NCI-H1694 (cell line): ENCODE measurements around the gene FAM217B.
A peak's percentile ranks its signal among the peaks of the same experiment; 100 is the strongest.
"Not testable (repeated sequence)": the region's sequence is repeated elsewhere in the genome, so short reads cannot be mapped to it uniquely, and the experiment has no call there.

Experiments
- DNase-seq: peaks from one replicate; lab custom pipeline; 2025; lab: John Stamatoyannopoulos, UW

Gene FAM217B

DNA sequence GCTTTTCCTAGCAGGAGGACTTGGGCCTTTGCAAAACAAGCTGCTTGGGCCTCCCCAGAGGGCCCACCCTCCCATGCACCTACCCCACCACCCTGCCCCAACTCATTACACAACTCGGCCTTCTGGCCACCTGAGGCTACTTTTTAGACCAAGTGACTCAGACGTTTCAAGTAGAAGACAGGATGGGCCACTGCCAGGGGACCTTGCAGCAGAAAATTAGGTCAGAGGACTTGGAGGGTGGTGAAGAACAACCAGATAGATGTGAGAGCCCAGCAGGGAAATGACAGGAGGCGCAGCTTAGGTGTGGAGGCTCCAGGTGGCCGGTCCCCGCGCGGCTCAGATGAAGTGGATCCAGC lies 1.5 kb upstream of the FAM217B start:
- DNase-seq: no peak

GRCh38 chr20:59939052-59939878 lies 924 bp upstream of the FAM217B start:
- no peak for DNase-seq

DNA sequence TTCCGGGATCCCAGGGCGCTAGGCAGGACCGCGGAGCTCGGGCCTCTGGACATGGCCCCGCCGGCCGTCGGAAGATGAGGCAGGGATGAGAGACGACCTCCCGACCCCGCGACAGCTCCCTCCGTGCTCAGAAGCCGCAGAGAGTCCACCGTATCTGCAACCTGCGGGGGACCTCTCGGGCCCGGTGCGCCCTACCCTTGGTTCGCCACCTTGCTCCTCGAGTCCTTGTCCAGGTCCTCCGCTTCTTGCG lies 385 bp upstream of the FAM217B start:
- DNase-seq: no peak

- no peak for DNase-seq
Observed at GRCh38 chr20:59940956-59941294, 736 bp downstream of the FAM217B start.

DNA sequence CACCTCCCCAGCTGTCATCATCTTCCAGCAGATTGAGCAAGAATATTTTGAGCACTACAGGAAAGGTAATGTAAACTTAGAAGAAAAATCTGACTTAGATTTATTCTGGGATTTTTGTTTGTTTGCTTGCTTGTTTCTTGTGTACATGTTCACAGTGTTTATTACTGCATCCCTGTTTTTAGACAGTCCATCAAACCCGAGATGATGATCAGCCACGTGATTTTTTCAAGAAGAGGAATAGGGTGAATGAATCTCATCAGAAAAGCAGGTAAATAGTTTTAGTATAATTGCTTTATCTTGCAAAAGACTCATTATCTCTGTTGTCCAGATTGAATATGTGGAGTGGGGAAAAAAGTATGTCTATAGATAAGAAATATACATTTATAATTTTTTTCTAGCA lies 2.1 kb downstream of the FAM217B start:
- DNase-seq: no peak

- no peak for DNase-seq
Observed at GRCh38 chr20:59944726-59945125, 4.5 kb downstream of the FAM217B start.

- no peak for DNase-seq
Observed at GRCh38 chr20:59945175-59945574, 5.0 kb downstream of the FAM217B start.

DNA sequence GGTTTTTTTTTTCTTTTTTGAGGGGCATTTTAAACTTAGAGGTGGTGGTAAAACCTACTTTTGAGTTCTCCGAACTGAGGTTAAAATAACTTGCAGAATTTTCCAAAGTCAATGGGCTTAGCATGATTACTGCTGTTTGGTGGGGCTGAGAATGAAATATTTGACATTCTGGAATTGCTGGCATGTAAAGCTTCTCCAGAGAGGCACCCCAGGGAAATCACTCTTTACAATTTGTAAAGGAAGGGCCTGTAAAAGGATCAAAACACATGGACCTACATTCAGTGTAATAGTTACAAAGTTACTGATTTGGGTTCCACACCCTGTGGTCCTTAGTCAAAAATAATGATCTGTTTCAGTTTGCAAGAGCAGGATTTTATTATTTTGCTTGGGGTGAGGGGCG lies 5.5 kb downstream of the FAM217B start:
- no peak for DNase-seq

- DNase-seq: no peak
Observed at GRCh38 chr20:59947376-59947775, 7.2 kb downstream of the FAM217B start.

DNA sequence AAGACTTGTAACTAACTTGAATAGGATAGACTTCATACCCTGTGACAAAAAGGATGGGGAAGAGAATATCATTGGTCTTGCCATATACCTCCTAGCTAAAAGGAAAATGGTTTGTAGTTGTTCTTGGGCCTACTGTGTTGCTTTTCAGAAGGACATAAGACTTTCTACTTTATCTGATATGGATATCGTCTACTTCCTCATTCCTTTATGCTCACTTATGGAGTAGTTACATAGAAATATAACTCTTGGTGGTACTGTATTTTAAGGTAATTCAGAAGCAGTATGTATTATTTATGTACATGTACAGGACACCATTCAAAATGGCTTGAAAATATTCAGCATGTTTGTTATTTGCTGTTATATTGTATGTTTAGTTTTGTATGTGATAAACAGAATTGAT lies 8.0 kb downstream of the FAM217B start:
- no peak for DNase-seq

DNA sequence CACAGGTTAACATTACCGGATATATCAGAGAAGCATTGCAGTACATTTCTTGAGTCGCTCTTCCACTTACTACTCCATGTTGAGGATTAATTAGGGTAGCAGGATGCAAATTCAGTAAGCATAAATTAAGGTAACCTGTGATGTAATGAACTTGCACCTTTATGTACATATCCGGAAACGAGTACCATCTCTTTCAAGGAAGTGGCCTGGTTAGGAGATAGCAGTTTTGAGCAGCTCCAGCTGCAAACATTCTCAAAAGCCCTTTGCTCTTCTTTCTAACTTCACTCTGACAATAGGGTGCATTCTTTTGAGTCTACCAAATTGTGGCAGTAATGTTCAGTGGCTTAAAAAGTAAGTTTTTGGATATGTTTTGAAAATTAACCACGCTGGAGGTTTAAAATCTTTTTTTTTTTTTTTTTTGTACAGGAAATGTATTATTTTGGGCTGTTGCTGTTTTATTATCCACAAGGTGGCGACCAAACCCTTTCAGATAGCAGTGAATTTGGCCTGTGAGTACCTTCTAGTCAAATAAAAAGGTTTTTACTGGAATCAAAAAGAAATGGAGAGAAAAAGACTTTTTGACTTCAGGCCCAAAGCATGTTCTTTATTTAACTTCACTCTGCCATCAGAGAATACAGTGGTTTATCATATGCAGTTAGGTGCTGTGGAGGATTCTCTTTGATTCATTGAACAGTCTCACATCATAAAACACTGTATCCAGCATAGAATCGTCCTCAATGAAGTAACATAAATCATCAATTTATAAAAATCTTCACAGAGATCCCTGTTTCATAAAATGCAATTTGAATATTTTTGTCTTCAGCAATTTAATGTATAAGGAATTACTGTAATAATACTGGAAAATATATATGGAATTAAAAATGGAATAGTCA lies 8.9 kb downstream of the FAM217B start:
- peak; percentile 25 for DNase-seq

GRCh38 chr20:59949911-59950310 lies 9.7 kb downstream of the FAM217B start:
- DNase-seq: no peak

- no peak for DNase-seq
Observed at GRCh38 chr20:59954718-59955117, 14.5 kb downstream of the FAM217B start.

GRCh38 chr20:59955131-59955796 lies 15.1 kb downstream of the FAM217B start:
- no peak for DNase-seq

- not testable (repeated sequence) for DNase-seq
Observed at GRCh38 chr20:59957568-59957967, 17.4 kb downstream of the FAM217B start.

DNA sequence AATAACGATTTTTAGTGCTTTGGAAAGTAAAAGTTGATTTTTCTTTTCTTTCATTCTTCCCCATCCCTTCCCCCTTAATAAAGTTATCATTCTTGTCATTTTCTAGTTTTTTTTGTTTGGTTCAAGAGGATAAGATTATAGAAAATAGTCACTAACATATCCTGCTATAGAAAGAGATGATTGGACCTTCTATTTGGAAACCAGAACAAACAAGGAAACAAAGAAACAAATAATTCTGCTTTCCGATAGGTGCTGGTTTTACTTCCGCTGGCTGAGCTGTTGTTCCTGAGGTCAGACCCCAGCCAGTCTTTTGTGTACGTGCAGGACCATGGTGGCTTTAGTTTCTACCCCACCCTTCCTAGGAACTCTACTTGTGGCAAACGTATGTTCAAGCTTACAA lies 17.9 kb downstream of the FAM217B start, which contains the start of gene CDH26:
CDH26 (plus strand) TSS at position 301 of the 400 bp plus-strand sequence. CDS start 304 bp downstream, outside the sequence.
- no peak for DNase-seq

DNA sequence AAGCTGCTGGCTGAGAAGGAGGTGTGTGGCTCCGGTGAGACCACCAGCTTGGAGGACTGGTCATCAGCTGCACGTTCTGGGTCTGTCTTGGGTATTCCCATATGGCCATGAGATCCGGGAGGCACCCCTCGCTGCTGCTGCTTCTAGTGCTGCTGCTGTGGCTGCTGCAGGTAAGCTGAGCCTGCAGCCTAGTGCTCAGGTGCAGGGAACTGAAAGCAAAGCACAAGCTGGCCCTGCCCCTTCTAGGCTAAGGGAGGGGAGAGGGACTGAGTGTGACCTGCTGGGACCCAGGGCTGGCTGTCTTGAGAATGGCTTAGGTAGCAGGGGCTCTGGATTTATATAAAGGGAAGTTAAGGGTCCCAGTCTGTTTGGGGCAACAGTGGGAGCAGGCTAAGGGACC lies 18.4 kb downstream of the FAM217B start:
- no peak for DNase-seq

DNA sequence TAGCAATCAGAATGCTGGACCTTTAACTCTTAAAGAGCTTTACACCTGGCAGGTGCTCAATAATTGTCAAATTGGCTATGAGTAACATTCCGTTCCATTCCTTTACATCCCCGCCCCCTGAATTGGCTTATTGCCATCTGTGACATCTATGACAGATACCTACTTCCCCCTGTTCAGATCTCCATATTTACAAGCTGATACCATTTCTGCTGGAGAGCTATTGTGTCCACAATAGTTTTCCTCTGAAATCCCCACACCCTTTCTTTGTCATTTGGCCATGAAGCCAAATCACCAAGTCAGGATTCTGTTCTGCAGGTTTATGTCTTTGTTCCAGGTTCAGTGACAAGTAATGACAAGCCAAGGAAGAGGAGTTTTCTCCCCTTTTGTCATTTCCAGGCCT lies 21.2 kb downstream of the FAM217B start:
- DNase-seq: no peak

- no peak for DNase-seq
Observed at GRCh38 chr20:59962155-59962554, 22.0 kb downstream of the FAM217B start.

- DNase-seq: no peak
Observed at GRCh38 chr20:59966428-59966827, 26.2 kb downstream of the FAM217B start.

DNA sequence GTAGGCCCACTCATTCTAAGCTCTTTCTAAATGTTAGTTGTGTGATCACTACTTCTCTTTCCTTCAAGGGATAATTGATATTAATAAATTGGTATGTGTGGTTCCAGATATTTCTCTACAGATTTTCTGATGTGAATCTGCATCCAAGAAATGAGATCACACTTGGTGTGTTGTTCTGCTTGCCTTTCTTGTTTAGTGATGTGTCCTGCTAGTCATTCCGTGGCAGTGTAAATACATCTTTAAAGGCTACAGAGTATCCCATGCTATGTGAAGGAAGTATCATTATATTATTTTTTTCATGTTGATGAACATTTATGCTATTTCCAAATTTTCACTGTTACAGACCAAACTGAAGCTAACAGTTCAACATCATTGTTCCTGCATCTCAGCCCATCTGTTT lies 31.2 kb downstream of the FAM217B start:
- DNase-seq: no peak

DNA sequence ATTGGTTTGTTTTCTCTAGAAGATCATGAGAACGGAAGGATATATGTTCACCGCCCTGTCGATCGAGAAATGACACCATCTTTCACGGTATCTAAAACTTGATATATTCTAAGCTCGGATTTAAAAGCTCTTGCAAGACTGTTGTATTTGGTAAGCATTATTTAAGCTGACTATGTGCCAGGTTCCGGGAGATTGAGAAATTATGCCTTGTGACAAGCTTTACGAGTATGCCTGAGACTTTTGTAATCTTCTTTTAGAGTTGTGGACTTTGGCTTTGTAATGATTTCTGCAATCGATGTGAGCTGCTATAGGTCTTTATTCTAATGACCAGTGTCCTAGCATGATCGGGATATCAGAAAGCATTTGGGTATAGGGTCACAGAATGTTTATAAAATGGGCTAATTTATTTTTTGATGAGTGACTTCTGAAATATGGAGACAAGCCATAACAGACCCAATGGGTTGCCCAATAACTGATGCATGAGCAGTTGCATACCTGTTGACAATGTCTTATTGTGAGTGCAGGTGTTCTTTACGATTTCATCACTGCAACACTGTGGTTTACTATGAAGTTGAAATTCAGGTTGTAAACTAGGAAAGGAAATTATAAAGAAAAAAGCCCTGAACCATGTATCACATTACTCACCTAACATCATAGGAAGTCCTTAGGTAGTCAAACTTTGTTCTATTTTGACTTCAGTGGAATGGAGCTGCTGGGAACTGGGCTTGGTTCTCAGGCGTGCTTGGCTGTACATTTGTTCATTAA lies 32.0 kb downstream of the FAM217B start:
- no peak for DNase-seq
